GM18951 (cell line): Measurements from ENCODE around the gene HIPK1.
A peak's percentile ranks its signal among the peaks of the same experiment; 100 is the strongest.

Experiments used
- POLR2A ChIP-seq: IDR thresholded peaks from 4 replicates; pipeline ENCODE4 v1.6.1; 2011; ENCODE audit warnings: mild to moderate bottlenecking; ENCODE audit not compliant: insufficient read length, insufficient read depth; ENCODE audit errors: extremely low read depth
- in situ Hi-C: fragments of 300-500 bp; cut with MboI; formaldehyde crosslinking; loops from one replicate; pipeline ENCODE4 v1.12.0; 2022; ENCODE audit warnings: low sequenced_read_pairs, mixed read lengths, inconsistent platforms; ENCODE audit not compliant: unreplicated experiment

Gene HIPK1

DNA sequence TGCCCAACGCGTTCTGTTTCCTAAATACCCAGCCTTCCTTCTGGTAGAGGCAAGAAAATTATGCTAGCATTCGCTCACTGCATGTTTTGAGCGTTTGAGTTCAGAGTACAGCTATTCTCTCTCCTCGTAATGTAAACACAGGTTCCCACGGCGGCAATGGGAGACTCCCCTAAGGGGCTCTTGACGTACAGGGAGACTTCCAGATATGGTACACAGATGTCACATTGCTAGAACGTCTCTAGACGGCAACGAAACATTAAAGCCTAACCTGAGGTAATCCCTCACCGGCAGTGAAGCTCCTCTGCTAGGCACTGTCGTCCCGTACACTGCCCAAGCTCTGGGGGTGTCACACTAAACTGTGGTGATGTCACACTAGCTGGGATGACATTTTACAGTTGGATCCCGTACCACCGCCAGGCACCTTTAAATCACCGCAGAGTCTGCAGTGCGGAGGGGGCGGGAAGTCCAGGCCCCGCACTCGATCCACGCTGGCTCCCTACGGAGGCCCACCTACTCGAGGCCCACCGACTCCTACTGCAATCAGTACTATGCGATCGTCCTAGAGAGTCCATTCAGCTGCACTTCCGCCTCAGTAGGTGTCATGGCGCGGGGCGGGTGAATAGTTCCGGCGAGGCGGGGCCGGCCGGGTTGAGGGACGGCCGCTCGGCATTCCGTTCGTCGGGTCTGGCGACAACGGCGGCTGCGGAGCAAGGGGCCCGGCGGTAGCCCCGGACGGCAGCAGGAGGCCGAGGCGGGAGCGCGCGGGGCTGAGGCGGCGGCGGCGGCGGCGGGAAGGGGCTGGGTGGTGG is at the start of gene HIPK1:
HIPK1 (plus strand) TSS at position 384 of the 809 bp plus-strand sequence.
- in situ Hi-C loops: no loop called here
- peak; percentile 84 for TF ChIP-seq POLR2A

DNA sequence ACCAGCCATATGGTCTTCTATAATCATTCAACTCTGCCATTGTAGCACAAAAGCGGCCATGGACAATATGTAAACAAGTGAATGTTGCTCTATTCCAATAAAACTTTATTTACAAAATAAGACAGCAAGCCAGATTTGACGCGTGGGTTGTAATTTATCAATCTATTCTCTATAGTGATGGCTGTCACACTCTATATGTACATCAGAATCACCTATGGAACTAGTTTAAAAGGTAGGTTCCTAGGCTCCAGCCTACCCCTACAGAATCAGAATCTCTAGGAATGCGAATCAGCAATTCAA is 49.4 kb upstream of the HIPK1 start:
- TF ChIP-seq POLR2A: no peak
- in situ Hi-C loops: no loop called here

DNA sequence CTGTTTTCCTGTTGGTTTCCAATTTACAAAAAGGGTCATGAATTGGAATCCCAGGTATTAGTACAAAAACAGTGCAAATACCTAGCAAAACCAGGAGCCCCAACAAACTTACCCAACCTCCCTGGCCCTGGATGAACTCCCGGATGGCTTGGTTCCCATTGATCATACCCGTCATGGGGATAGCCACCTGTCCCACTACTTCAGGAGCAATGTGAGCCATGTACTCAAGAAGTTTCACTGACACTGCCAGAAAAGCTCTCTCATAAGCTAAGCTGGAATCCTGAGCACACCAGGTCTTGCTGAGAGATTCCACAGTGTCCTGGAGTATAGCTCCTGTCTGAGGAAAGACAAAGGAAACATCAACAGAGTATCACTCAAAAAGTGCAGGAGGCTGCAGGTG is 47.5 kb upstream of the HIPK1 start:
- in situ Hi-C loops: no loop called here
- no peak for TF ChIP-seq POLR2A

DNA sequence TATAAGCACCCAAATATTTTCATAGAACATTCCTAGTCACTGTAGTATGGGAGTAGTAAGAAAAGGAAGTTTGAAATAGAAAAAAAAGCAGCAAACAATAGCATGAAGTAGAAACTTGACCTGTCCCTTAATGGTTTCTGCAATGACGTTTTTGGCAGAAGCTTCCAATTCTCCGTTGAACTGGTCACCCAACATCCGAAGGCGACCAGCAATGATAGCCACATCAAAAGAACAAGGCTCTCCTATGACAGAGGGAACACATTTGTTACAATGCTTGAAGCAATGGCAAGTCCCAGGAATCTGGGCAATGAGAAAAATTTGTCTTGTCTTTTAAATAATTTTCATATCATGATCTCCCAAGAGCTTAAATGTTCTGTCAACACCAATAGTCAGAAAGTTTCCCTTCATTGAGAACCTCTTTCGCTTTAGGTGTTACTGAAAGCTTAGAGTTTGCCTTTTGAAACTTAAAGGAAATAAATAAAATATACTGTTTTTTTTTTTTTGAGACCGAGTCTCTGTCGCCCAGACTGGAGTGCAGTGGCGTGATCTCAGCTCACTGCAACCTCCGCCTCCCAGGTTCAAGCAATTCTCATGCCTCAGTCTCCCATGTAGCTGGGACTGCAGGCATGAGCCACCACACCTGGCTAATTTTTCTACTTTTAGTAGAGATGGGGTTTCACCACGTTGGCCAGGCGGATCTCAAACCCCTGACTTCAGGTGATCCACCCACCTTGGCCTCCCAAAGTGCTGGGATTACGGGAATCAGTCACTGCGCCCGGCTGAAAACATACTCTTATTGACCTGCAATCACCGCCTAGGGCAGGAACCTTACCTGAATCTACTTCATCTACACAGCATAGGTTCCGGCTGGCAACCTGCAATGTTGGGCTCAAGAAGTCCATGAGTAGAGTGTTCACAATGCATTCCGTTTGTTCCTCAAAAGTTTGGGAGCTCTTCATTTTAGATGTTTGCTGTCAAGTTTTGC is 42.4 kb upstream of the HIPK1 start:
- in situ Hi-C loops: no loop called here
- no peak for TF ChIP-seq POLR2A

DNA sequence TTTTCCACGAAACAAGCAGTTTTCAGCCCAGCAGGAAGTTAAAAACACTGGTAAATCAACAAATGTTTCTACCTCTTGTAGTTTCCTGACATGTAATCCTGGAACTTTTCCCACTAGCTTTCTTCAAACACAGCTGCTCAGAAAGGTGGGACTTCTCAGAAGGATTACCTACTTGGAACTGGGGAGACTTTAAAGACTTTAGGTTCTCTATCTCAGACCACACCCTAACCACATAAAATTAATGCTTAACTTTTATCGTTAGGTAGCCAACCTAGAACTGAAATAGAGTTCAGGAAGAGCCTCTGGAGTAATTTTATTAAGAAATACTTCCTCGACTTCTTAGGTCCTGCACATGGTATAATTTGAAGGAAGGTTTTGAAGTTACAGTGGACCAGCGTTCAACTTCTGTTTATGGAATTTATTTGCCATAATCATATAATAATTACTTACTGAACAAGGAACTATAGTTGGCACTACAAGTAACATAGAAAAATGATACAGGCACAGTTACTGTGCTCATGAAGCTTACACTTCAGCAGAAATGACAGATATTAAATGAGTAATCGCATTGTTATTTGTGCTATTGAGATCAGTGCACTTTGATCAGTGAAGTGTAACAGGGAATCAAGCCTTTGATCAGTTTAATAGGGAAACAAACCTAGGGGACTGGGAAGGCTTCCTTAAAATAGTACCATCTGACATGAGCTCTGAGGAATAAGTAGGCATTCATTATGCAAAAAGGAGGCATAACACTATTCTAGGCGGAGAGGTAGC is 41.5 kb upstream of the HIPK1 start, which contains the start of gene BCL2L15:
BCL2L15 (minus strand) TSS at position 180 of the 774 bp plus-strand sequence. CDS start 206 bp downstream, outside the sequence.
- in situ Hi-C loops: no loop called here
- no peak for TF ChIP-seq POLR2A

DNA sequence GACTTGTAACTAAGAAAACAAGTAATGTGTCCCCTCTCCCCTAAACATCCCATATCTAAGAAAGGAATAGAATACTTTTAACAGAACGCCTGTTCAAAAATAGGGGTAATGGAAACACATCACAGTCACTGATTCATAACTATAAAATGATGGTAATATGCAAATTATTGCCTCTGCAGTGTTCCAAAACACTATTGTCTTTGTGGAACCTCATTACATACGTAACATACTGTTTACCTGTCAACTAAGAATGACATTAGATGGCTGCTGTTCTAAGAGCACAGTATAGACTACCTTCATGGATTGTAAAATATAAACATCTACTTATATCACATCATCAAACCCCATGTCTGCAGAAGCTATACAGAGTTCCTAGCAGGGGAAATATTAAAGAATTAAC is 38.3 kb upstream of the HIPK1 start:
- in situ Hi-C loops: no loop called here

DNA sequence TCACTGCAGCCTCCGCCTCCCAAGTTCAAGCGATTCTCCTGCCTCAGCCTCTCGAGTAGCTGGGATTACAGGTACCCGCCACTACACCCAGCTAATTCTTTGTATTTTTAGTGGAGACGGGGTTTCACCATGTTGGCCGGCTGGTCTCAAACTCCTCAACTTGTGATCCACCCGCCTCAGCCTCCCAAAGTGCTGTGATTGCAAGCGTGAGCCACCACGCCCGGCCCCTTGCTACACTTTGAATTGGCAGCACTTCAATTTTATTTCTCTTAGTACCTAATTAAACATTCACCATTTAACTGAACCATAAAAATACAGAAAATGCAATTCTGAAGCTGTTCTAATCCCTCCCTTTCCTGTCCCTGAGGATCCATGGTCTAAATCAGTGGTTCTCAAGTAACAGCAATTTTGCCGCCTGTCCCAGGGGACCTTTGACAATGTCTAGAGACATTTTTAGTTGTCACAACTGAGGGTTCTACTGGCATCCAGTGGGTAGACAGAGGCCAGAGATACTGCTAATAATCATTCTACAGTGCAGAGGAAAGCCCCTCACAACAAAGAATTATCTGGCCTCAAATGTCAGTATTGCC is 37.4 kb upstream of the HIPK1 start:
- in situ Hi-C loops: no loop called here
- no peak for TF ChIP-seq POLR2A

More for the DNA sequence above, 38.3 kb upstream of the HIPK1 start:
- no peak for TF ChIP-seq POLR2A

DNA sequence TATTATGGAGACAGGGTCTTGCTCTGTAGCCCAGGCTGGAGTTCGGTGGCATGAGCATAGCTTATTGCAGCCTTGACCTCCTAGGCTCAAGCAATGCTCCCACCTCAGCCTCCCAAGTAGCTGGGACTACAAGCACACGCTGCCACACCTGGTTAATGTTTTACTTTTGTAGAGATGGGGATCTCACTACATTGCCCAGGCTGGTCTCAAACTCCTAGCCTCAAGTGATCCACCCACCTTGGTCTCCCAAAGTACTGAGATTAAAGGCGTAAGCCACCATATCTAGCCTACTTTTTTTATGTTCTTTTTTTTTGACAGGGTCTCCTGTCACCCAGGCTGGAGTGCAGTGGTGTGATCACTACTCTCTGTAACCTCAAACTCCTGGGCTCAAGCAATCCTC is 35.9 kb upstream of the HIPK1 start:
- in situ Hi-C loops: no loop called here
- TF ChIP-seq POLR2A: no peak

DNA sequence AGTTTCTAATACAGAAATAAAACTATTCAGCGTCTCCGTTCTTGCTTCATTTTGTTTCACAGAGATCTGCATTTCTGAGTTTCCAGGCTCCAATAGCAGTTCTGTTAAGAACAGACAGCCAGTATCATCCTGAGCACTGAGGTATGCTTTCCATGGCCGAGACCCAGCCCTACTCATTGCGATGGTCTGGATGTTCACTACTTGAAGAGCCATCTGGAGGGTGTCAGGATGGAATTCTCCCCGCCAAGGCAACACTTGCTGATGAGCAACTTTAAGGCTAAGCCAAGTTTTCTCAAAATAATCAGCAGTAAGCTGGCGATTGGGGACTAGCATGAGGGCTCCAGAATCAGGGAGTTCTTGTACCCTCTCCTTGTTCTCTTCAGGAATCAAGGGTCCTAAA is 34.0 kb upstream of the HIPK1 start:
- in situ Hi-C loops: no loop called here
- no peak for TF ChIP-seq POLR2A

DNA sequence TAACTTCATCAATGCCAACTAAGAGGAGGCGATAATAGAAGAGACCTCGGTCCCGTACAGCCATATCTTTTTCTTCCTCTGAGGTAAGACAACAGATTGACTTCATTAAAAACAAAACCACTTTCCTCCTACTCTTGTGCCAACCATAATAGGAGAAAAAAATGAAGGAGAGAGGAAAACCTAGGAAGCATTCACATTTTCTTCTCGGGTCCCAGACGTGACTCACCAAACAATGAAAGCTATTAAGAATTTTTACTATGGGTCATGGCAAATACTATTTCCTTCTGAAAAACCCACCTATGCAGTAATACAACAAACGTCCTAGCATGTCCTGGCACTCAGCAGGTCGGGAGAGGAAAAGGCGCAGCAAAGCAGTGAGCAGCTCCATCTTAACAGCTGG is 33.2 kb upstream of the HIPK1 start:
- TF ChIP-seq POLR2A: no peak
- in situ Hi-C loops: no loop called here

DNA sequence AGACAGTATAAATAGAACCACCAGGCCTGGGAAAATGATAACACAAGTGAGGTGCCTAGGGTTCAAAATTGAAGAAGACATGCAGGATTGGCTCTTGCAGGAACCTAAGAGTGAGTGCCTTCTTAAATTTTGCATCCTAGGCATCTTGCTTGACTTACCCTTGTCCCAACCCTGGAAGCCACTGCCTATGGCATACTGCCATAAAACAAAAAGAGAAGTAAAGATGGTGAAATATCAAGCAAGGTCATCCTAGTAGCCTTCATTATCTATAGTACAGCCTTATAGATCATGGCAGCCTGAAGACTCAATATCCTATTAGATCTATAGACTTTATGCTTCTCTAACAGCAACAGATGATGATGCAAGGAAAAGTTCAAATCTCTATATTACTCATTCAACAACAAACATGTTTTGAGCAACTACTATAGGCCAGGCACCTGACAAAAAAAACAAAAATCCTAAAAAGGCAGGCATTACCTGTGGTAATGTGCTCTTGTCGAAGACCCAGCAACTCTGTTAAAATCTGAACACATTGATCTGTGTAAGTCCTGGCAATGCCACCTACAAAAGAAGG is 30.8 kb upstream of the HIPK1 start:
- no peak for TF ChIP-seq POLR2A
- in situ Hi-C loops: no loop called here

DNA sequence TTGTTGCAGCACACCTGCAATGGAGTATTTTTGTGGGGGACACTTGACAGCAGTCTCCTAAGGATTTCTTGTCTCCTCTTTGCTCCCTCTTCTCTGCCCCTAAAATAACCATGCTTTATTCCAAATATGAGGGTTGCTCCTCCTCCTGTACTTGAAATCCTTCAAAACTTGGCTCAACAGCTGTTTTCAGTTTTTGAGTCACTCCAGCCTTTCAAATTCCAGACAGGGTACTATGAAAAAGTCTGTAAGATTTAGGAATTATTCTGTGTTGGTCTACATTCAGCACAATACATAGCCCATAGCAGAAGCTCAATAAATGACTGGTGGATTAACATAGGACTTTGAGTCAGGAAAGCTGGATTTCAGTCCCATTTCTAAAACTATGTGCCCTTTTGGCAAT is 30.0 kb upstream of the HIPK1 start:
- no peak for TF ChIP-seq POLR2A
- in situ Hi-C loops: no loop called here
